ENCODE data around the gene KYNU. TPM values are rescaled to one million over a fixed set of nuclear protein-coding genes. Genes with fewer than 3 reads are reported as not detected.

KYNU gene
- total RNA-seq, 1 donor from 2014 or later = 0.21 TPM

DNA sequence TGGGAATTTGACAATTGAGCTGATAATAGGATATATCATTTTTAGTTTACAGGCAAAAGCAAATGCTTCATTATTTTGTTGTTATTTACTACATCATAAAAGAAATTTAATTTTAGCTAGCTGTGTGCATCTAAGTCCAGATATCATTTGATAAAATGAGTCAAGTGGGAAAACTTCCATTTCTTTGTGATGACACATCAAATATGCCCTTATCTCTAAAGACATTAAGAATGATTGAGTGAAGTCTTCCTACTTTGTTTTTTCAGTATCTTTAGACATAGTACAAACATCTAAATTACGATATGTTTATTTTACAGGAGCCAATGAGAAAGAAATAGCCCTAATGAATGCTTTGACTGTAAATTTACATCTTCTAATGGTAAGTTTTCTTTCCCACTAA, 77.0 kb downstream of the KYNU start:
- H3K27me3 Mint-ChIP-seq (ENCODE audit: unreplicated experiment) = no peaks in the 10 kb centered on the region
- H3K9me3 Mint-ChIP-seq (ENCODE audit: unreplicated experiment) = peaks cover 9% of the 10 kb centered on the region
- DNase-seq (ENCODE audit: extremely low spot score, unreplicated experiment) = no peak
- H3K4me1 Mint-ChIP-seq (ENCODE audit: unreplicated experiment) = no peaks in the 10 kb centered on the region
- no peak overlapping the region for H3K27ac Mint-ChIP-seq (ENCODE audit: unreplicated experiment)
- H3K36me3 Mint-ChIP-seq (ENCODE audit: unreplicated experiment) = no peaks in the 10 kb centered on the region
- TF ChIP-seq, protein P1, sequence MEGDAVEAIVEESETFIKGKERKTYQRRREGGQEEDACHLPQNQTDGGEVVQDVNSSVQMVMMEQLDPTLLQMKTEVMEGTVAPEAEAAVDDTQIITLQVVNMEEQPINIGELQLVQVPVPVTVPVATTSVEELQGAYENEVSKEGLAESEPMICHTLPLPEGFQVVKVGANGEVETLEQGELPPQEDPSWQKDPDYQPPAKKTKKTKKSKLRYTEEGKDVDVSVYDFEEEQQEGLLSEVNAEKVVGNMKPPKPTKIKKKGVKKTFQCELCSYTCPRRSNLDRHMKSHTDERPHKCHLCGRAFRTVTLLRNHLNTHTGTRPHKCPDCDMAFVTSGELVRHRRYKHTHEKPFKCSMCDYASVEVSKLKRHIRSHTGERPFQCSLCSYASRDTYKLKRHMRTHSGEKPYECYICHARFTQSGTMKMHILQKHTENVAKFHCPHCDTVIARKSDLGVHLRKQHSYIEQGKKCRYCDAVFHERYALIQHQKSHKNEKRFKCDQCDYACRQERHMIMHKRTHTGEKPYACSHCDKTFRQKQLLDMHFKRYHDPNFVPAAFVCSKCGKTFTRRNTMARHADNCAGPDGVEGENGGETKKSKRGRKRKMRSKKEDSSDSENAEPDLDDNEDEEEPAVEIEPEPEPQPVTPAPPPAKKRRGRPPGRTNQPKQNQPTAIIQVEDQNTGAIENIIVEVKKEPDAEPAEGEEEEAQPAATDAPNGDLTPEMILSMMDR (IDR thresholded peaks at IDR 0.05) = no peak
- H3K4me3 Mint-ChIP-seq (ENCODE audit: unreplicated experiment) = no peak overlapping the region

GRCh38 chr2:142957144-142957543, 79.7 kb downstream of the KYNU start:
- no peaks in the 10 kb centered on the region for H3K9me3 Mint-ChIP-seq (ENCODE audit: unreplicated experiment)

DNA sequence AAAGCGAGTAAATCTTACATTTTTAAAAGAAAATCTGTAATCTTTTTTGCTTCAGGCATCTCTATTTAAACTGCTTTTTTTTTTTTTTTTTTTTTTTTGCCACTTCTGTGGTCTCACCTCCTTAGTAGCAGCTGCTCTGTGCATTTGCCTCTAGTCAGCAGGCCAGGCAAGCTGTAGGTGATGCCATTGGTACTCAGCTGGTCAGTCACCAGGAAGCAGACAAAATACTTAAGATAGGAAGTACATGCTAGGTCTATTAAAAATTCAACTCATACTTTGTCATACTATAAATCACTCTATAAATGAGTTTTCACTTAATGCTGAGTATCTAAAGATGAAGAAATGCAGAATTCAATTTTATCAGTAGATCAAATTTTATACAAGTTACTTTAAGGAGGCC, 83.7 kb downstream of the KYNU start:
- no peak overlapping the region for H3K4me3 Mint-ChIP-seq (ENCODE audit: unreplicated experiment)
- no peak overlapping the region for H3K27ac Mint-ChIP-seq (ENCODE audit: unreplicated experiment)
- peaks cover 3% of the 10 kb centered on the region for H3K4me1 Mint-ChIP-seq (ENCODE audit: unreplicated experiment)
- TF ChIP-seq, protein P1 (IDR thresholded peaks at IDR 0.05) = no peak
- H3K9me3 Mint-ChIP-seq (ENCODE audit: unreplicated experiment) = peaks cover 4% of the 10 kb centered on the region
- DNase-seq (ENCODE audit: extremely low spot score, unreplicated experiment) = no peak
- H3K36me3 Mint-ChIP-seq (ENCODE audit: unreplicated experiment) = peaks cover 7% of the 10 kb centered on the region
- no peaks in the 10 kb centered on the region for H3K27me3 Mint-ChIP-seq (ENCODE audit: unreplicated experiment)

More at GRCh38 chr2:142957144-142957543, 79.7 kb downstream of the KYNU start:
- TF ChIP-seq, protein P1 (IDR thresholded peaks at IDR 0.05) = no peak
- Mint-ChIP-seq H3K27ac (ENCODE audit: unreplicated experiment) (no peak overlapping the region), H3K27me3 (ENCODE audit: unreplicated experiment) (no peaks in the 10 kb centered on the region), H3K36me3 (ENCODE audit: unreplicated experiment) (no peaks in the 10 kb centered on the region), H3K4me3 (ENCODE audit: unreplicated experiment) (no peak overlapping the region), H3K4me1 (ENCODE audit: unreplicated experiment) (no peaks in the 10 kb centered on the region)
- DNase-seq (ENCODE audit: extremely low spot score, unreplicated experiment) = no peak

- DNase-seq (ENCODE audit: extremely low spot score, unreplicated experiment) = no peak
- peaks cover 7% of the 10 kb centered on the region for H3K36me3 Mint-ChIP-seq (ENCODE audit: unreplicated experiment)
- TF ChIP-seq, protein P1 (IDR thresholded peaks at IDR 0.05) = no peak
Measured at GRCh38 chr2:142965443-142965842, 88.0 kb downstream of the KYNU start.

DNA sequence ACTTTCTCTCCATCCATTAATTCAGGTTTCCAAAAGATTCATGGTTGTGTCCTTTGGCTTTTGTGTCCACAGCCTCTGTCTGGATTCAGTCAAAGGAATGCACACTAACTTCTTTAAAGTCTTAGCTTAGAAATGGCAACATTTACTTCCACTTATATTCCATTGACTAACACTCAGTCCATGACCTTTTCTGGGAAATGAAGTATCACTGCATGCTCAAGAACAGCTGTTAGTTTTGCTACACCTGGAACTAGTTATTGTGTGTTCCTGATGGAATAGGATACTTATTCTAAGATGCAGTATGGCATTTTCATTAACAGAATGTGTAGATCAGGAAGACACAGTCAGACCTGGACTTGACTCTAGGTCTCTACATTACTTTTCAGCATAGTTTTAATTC, 88.8 kb downstream of the KYNU start:
- no peak overlapping the region for H3K4me3 Mint-ChIP-seq (ENCODE audit: unreplicated experiment)
- H3K36me3 Mint-ChIP-seq (ENCODE audit: unreplicated experiment) = peaks cover 7% of the 10 kb centered on the region
- H3K27me3 Mint-ChIP-seq (ENCODE audit: unreplicated experiment) = no peaks in the 10 kb centered on the region
- peaks cover 7% of the 10 kb centered on the region for H3K4me1 Mint-ChIP-seq (ENCODE audit: unreplicated experiment)
- TF ChIP-seq, protein P1 (IDR thresholded peaks at IDR 0.05) = no peak
- H3K27ac Mint-ChIP-seq (ENCODE audit: unreplicated experiment) = no peak overlapping the region
- no peak for DNase-seq (ENCODE audit: extremely low spot score, unreplicated experiment)
- H3K9me3 Mint-ChIP-seq (ENCODE audit: unreplicated experiment) = peaks cover 4% of the 10 kb centered on the region

More at GRCh38 chr2:142965443-142965842, 88.0 kb downstream of the KYNU start:
- Mint-ChIP-seq H3K27ac (ENCODE audit: unreplicated experiment) (peak overlapping the region; percentile 45), H3K9me3 (ENCODE audit: unreplicated experiment) (peaks cover 4% of the 10 kb centered on the region), H3K4me1 (ENCODE audit: unreplicated experiment) (peaks cover 7% of the 10 kb centered on the region), H3K27me3 (ENCODE audit: unreplicated experiment) (no peaks in the 10 kb centered on the region), H3K4me3 (ENCODE audit: unreplicated experiment) (no peak overlapping the region)
